PC-9 (cell line): ENCODE measurements around the gene ZFAND3.

Source experiments
- CTCF ChIP-seq: fragments of 200-600 bp; sonication (generic); conservative IDR thresholded peaks from 2 replicates; pipeline ENCODE4 v1.6.1; 2017; ENCODE audit warnings: mixed run types, antibody characterized with exemption, mild to moderate bottlenecking, moderate library complexity
- EZH2 ChIP-seq: fragments of 200-600 bp; sonication (generic); IDR thresholded peaks from 2 replicates; pipeline ENCODE4 v1.8.0; 2017; ENCODE audit warnings: antibody characterized with exemption, low read depth

- TF ChIP-seq CTCF (no peak), EZH2 (no peak)
Measured at GRCh38 chr6:38188677-38189335, 369.3 kb downstream of the ZFAND3 start.
